OCI-LY1 (cell line): ENCODE data around the gene LLCFC1.

Experiments
- H2AFZ ChIP-seq: fragments of 200-600 bp; sonication (generic), shearing (Covaris generic); 2 replicates; pipeline ENCODE4 v1.6.0; 2014; ENCODE audit warnings: antibody characterized with exemption, mild to moderate bottlenecking, low read length
- H3F3A ChIP-seq: fragments of 200-600 bp; sonication (generic), shearing (Covaris generic); 2 replicates; pipeline ENCODE4 v1.6.0; 2014; ENCODE audit warnings: mild to moderate bottlenecking, antibody characterized with exemption, low read length, moderate library complexity; ENCODE audit not compliant: insufficient read depth
- H3K27ac ChIP-seq: fragments of 200-600 bp; sonication (generic); 2 replicates; pipeline ENCODE4 v1.5.1; 2014; ENCODE audit warnings: low read length, mixed run types, mild to moderate bottlenecking, low read depth; ENCODE audit not compliant: poor library complexity, severe bottlenecking
- H3K27me3 ChIP-seq: fragments of 200-600 bp; sonication (generic); 2 replicates; pipeline ENCODE4 v1.6.0; 2014; ENCODE audit warnings: antibody characterized with exemption, mild to moderate bottlenecking, low read length, moderate library complexity; ENCODE audit not compliant: insufficient read depth
- H3K36me3 ChIP-seq: fragments of 200-600 bp; sonication (generic); 2 replicates; pipeline ENCODE4 v1.6.1; 2014; ENCODE audit warnings: mild to moderate bottlenecking, antibody characterized with exemption, low read length, moderate library complexity, mixed read lengths; ENCODE audit not compliant: insufficient read depth
- H3K4me1 ChIP-seq: fragments of 200-600 bp; sonication (generic); 2 replicates; pipeline ENCODE4 v1.5.1; 2014; ENCODE audit warnings: mild to moderate bottlenecking, low read length, moderate library complexity; ENCODE audit not compliant: insufficient read depth, severe bottlenecking
- H3K4me2 ChIP-seq: fragments of 200-600 bp; sonication (generic), shearing (Covaris generic); 2 replicates; pipeline ENCODE4 v1.6.1; 2014; ENCODE audit warnings: low read length
- H3K4me3 ChIP-seq: fragments of 200-600 bp; sonication (generic); 2 replicates; pipeline ENCODE4 v1.5.1; 2014; ENCODE audit warnings: low read length, low read depth, mild to moderate bottlenecking, mixed read lengths; ENCODE audit not compliant: poor library complexity, severe bottlenecking
- H3K79me2 ChIP-seq: fragments of 200-600 bp; shearing (Covaris generic); 2 replicates; pipeline ENCODE4 v1.6.1; 2016; ENCODE audit warnings: mixed run types, low read length, mixed read lengths; ENCODE audit not compliant: insufficient read depth
- H3K9ac ChIP-seq: fragments of 200-600 bp; sonication (generic), shearing (Covaris generic); 2 replicates; pipeline ENCODE4 v1.6.1; 2014; ENCODE audit warnings: mild to moderate bottlenecking, low read length, mixed read lengths
- H3K9me2 ChIP-seq: fragments of 200-600 bp; sonication (generic), shearing (Covaris generic); 2 replicates; pipeline ENCODE4 v1.6.1; 2014; ENCODE audit warnings: low read depth, mild to moderate bottlenecking, low read length, mixed read lengths
- H3K9me3 ChIP-seq: fragments of 200-600 bp; shearing (Covaris generic); 2 replicates; pipeline ENCODE4 v1.6.1; 2014; ENCODE audit warnings: low read length, mixed read lengths
- H4K20me1 ChIP-seq: fragments of 200-600 bp; sonication (generic), shearing (Covaris generic); 2 replicates; pipeline ENCODE4 v1.6.0; 2016; ENCODE audit warnings: mild to moderate bottlenecking, low read length; ENCODE audit not compliant: insufficient read depth
- EZH2 ChIP-seq: fragments of 200-600 bp; sonication (generic), shearing (Covaris generic); IDR thresholded peaks from 2 replicates; pipeline ENCODE4 v1.8.0; 2017; ENCODE audit warnings: borderline replicate concordance, mixed run types, mild to moderate bottlenecking, antibody characterized with exemption, low read length, moderate library complexity, mixed read lengths
- TF ChIP-seq, protein P1 (sequence below): fragments of 200-600 bp; sonication (generic), shearing (Covaris generic); IDR thresholded peaks from 2 replicates; pipeline ENCODE4 v1.5.1; 2017; ENCODE audit warnings: mild to moderate bottlenecking, antibody characterized with exemption, low read length, moderate library complexity, mixed read lengths

Gene LLCFC1

DNA sequence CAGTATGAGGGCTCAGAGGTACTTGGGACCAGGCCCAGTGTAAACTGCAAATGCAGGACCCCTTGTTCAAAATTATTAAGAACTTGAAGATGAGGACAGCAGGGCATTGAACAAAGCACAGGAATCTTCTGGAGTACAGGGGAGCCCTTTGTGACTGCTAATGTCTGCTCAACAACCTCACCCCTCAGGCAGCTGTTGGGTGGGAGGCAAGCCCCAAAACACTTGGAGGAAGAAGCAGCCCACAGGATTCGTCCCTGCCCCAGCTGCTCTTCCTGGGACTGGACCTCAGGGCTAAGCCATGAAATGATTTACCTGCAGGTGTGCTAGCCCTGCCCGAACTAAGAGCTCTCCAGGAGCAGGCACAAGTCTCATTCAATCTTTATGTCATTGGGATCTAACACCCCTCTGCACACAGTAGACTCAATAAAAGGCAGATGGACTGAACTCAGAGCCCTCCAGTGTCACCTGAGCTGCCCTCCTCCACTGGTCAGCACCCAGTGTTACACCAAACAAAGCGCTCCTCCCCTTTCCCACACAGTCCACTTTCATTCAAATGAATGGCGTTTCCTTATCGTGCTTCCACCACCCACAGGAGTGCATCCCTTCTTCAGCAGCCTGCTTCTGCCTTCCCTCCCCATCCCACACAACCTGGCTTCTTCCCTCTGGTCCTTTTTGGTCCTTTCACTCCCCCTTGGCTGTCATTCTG, 6.7 kb upstream of the LLCFC1 start:
- Histone ChIP-seq H3K4me3 (no peak overlapping the region), H3K36me3 (no peaks in the 10 kb centered on the region), H3K9me3 (no peaks in the 10 kb centered on the region), H4K20me1 (no peaks in the 10 kb centered on the region), H3K4me1 (no peaks in the 10 kb centered on the region), H3K27me3 (no peaks in the 10 kb centered on the region), H3K4me2 (no peak overlapping the region), H3F3A (no peaks in the 10 kb centered on the region), H3K9ac (no peak overlapping the region), H3K79me2 (no peaks in the 10 kb centered on the region), H3K27ac (no peak overlapping the region), H3K9me2 (no peaks in the 10 kb centered on the region), H2AFZ (no peak overlapping the region)
- no peak for TF ChIP-seq EZH2
- TF ChIP-seq, protein P1, sequence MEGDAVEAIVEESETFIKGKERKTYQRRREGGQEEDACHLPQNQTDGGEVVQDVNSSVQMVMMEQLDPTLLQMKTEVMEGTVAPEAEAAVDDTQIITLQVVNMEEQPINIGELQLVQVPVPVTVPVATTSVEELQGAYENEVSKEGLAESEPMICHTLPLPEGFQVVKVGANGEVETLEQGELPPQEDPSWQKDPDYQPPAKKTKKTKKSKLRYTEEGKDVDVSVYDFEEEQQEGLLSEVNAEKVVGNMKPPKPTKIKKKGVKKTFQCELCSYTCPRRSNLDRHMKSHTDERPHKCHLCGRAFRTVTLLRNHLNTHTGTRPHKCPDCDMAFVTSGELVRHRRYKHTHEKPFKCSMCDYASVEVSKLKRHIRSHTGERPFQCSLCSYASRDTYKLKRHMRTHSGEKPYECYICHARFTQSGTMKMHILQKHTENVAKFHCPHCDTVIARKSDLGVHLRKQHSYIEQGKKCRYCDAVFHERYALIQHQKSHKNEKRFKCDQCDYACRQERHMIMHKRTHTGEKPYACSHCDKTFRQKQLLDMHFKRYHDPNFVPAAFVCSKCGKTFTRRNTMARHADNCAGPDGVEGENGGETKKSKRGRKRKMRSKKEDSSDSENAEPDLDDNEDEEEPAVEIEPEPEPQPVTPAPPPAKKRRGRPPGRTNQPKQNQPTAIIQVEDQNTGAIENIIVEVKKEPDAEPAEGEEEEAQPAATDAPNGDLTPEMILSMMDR = no peak

DNA sequence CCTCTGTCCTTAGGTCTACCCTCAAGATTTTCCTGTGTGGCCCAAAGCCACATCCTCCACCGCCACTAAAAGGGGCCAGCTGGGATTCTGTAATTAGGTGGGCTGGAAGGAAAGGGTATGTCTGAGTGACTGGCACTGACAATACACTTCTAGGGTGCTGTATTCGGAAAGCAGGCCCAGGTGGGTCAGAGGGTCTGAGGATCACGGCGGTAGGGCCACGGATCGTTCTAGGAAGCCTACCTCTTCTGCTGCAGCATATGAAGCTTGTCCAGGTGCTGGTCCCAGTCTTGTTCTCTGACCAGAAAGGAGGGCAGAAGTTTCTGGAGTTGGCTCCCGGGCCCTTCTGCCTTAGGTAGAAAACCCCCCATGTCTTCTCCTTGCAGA, 6.2 kb upstream of the LLCFC1 start:
- H4K20me1 ChIP-seq = no peaks in the 10 kb centered on the region
- no peak overlapping the region for H3K4me3 ChIP-seq
- H3K4me2 ChIP-seq = no peak overlapping the region
- H3K9me3 ChIP-seq = no peaks in the 10 kb centered on the region
- H3K27ac ChIP-seq = no peak overlapping the region
- H3K79me2 ChIP-seq = no peaks in the 10 kb centered on the region
- H3K36me3 ChIP-seq = no peaks in the 10 kb centered on the region
- no peak for TF ChIP-seq EZH2
- TF ChIP-seq, protein P1 = no peak
- H3K9me2 ChIP-seq = no peaks in the 10 kb centered on the region
- H3K9ac ChIP-seq = no peak overlapping the region
- H3K4me1 ChIP-seq = no peaks in the 10 kb centered on the region
- no peaks in the 10 kb centered on the region for H3F3A ChIP-seq
- H2AFZ ChIP-seq = no peak overlapping the region
- H3K27me3 ChIP-seq = no peaks in the 10 kb centered on the region

DNA sequence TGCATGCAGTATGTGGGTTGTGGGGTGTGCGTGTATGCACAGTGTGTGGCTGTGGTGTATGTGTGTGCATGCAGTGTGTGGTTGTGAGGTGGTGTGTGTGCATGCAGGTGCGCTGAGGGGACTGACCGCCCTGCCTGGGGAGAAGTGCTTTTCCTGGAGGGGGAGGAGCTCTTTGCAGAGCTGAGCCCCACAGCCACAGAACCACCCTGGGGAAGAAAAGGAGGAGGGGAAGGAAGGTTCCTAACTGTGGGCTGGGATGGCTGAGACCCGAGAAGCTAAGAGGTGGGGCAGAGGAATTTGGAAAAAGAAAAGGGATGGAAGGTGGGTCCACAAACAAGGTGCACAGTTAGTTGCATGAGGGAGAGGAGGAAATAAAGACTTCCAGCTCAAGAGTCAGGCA, 5.7 kb upstream of the LLCFC1 start, which contains the start of gene TRPV5:
TRPV5 (minus strand) TSS at position 123 of the 400 bp plus-strand sequence. CDS start 287 bp downstream, outside the sequence.
- no peak within 1 kb of the TSS for H2AFZ ChIP-seq
- no peaks in the 10 kb centered on the region for H3K9me2 ChIP-seq
- no peaks in the 10 kb centered on the region for H3F3A ChIP-seq
- H4K20me1 ChIP-seq = no peaks in the 10 kb centered on the region
- H3K9me3 ChIP-seq = no peaks in the 10 kb centered on the region
- H3K4me2 ChIP-seq = no peak within 1 kb of the TSS
- H3K36me3 ChIP-seq = no peaks in the 10 kb centered on the region
- H3K4me1 ChIP-seq = no peaks in the 10 kb centered on the region
- no peak within 1 kb of the TSS for H3K4me3 ChIP-seq
- no peaks in the 10 kb centered on the region for H3K27me3 ChIP-seq
- no peaks in the 10 kb centered on the region for H3K79me2 ChIP-seq
- no peak within 1 kb of the TSS for H3K9ac ChIP-seq
- TF ChIP-seq, protein P1 = no peak
- TF ChIP-seq EZH2 = no peak
- no peak within 1 kb of the TSS for H3K27ac ChIP-seq
